ENCODE measurements around the gene MYRF. TPM values are rescaled to one million over a fixed set of nuclear protein-coding genes. Genes with fewer than 3 reads are reported as not detected.

The MYRF gene
- total RNA-seq, 1 donor from 2014 or later = 39.5 TPM

- no peaks in the 10 kb centered on the region for H3K9me3 Mint-ChIP-seq (ENCODE audit: unreplicated experiment)
- Histone ChIP-seq H2AFZ (ENCODE audit: low read depth, low read length) (no peak overlapping the region), H3K79me2 (ENCODE audit: insufficient read depth, low read length) (no peaks in the 10 kb centered on the region), H3K4me3 (ENCODE audit: insufficient read depth, low read depth, low read length) (no peak overlapping the region), H4K20me1 (ENCODE audit: insufficient read depth, low read length) (no peaks in the 10 kb centered on the region), H3K27ac (ENCODE audit: low read depth, low read length) (no peak overlapping the region), H3K4me2 (ENCODE audit: low read length) (no peak overlapping the region), H3K36me3 (ENCODE audit: insufficient read depth, low read length) (no peaks in the 10 kb centered on the region), H3K9ac (ENCODE audit: low read length) (no peak overlapping the region), H3K9me3 (ENCODE audit: insufficient read depth, low read depth, low read length) (no peaks in the 10 kb centered on the region), H3K4me1 (ENCODE audit: insufficient read depth, low read length) (peaks cover 18% of the 10 kb centered on the region), H3K27me3 (ENCODE audit: insufficient read depth, low read length) (no peaks in the 10 kb centered on the region)
- peaks cover 3% of the 10 kb centered on the region for H3K27me3 Mint-ChIP-seq (ENCODE audit: low read depth, unreplicated experiment)
- DNase-seq (ENCODE audit: low read depth) (no peak), FAIRE-seq (no peak)
- no peak for TF ChIP-seq EZH2 (IDR thresholded peaks at IDR 0.05; ENCODE audit: insufficient read depth, low read length)
- no peak for TF ChIP-seq CTCF (IDR thresholded peaks at IDR 0.05; ENCODE audit: insufficient read depth, low read depth, low read length)
- no peak overlapping the region for H3K27ac Mint-ChIP-seq (ENCODE audit: unreplicated experiment)
- no peak overlapping the region for H3K4me3 Mint-ChIP-seq (ENCODE audit: unreplicated experiment)
- H3K4me1 Mint-ChIP-seq (ENCODE audit: low read depth, unreplicated experiment) = peaks cover 9% of the 10 kb centered on the region
- H3K36me3 Mint-ChIP-seq (ENCODE audit: low read depth, unreplicated experiment) = peaks cover 5% of the 10 kb centered on the region
Measured at GRCh38 chr11:61744609-61745156, 7.8 kb upstream of the MYRF start.

- no peaks in the 10 kb centered on the region for H3K9me3 ChIP-seq (ENCODE audit: insufficient read depth, low read depth, low read length)
- H3K27ac Mint-ChIP-seq (ENCODE audit: unreplicated experiment) = peak overlapping the region; percentile 83
- TF ChIP-seq EZH2 (IDR thresholded peaks at IDR 0.05; ENCODE audit: insufficient read depth, low read length) = no peak
- no peak for TF ChIP-seq CTCF (IDR thresholded peaks at IDR 0.05; ENCODE audit: insufficient read depth, low read depth, low read length)
- H3K4me1 Mint-ChIP-seq (ENCODE audit: low read depth, unreplicated experiment) = peaks cover 9% of the 10 kb centered on the region
- H3K27me3 ChIP-seq (ENCODE audit: insufficient read depth, low read length) = no peaks in the 10 kb centered on the region
- H3K9me3 Mint-ChIP-seq (ENCODE audit: unreplicated experiment) = no peaks in the 10 kb centered on the region
- H3K36me3 ChIP-seq (ENCODE audit: insufficient read depth, low read length) = no peaks in the 10 kb centered on the region
- no peak overlapping the region for H3K4me3 ChIP-seq (ENCODE audit: insufficient read depth, low read depth, low read length)
- H3K79me2 ChIP-seq (ENCODE audit: insufficient read depth, low read length) = no peaks in the 10 kb centered on the region
- DNase-seq (ENCODE audit: low read depth) (no peak), FAIRE-seq (no peak)
- peaks cover 5% of the 10 kb centered on the region for H3K36me3 Mint-ChIP-seq (ENCODE audit: low read depth, unreplicated experiment)
- H3K27me3 Mint-ChIP-seq (ENCODE audit: low read depth, unreplicated experiment) = no peaks in the 10 kb centered on the region
- H3K9ac ChIP-seq (ENCODE audit: low read length) = no peak overlapping the region
- H4K20me1 ChIP-seq (ENCODE audit: insufficient read depth, low read length) = no peaks in the 10 kb centered on the region
- H3K27ac ChIP-seq (ENCODE audit: low read depth, low read length) = no peak overlapping the region
- peaks cover 23% of the 10 kb centered on the region for H3K4me1 ChIP-seq (ENCODE audit: insufficient read depth, low read length)
- no peak overlapping the region for H3K4me2 ChIP-seq (ENCODE audit: low read length)
- no peak overlapping the region for H2AFZ ChIP-seq (ENCODE audit: low read depth, low read length)
- no peak overlapping the region for H3K4me3 Mint-ChIP-seq (ENCODE audit: unreplicated experiment)
Measured at GRCh38 chr11:61745781-61746441, 6.5 kb upstream of the MYRF start.
